Activated T-helper 9 cell treated with anti-CD3 and anti-CD28 coated beads, Interleukin-2, amount 50 U/mL, for 16 hours (primary cell): ENCODE data around the gene ZBTB21.

Experiments used
- DNase-seq: peaks from one replicate; pipeline ENCODE4 v3.0.0-alpha.2; 2020; ENCODE audit warnings: low read depth

ZBTB21 gene

DNA sequence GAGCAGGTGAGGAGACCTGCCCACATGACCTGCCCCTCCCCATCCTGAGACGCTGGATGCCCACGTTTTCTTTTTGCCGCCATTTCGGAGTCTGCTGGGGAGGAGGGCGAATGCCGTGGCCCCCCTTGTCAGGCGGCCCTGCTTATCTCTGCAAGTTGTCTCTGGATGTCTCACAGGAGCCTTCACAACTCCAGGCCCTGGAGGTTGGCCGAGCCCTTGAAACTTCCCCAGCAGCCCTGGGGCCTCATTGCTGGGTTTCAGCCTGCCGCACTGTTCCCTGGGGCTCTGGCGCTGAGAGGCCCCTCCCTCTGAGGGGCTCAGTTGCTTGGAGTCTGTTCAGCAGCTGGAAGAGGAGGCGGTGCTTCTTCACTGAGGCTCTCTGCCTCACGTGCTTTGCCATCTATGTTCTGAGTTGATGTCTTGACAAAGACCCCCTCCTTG is 29.8 kb upstream of the ZBTB21 start:
- no peak for DNase-seq

DNA sequence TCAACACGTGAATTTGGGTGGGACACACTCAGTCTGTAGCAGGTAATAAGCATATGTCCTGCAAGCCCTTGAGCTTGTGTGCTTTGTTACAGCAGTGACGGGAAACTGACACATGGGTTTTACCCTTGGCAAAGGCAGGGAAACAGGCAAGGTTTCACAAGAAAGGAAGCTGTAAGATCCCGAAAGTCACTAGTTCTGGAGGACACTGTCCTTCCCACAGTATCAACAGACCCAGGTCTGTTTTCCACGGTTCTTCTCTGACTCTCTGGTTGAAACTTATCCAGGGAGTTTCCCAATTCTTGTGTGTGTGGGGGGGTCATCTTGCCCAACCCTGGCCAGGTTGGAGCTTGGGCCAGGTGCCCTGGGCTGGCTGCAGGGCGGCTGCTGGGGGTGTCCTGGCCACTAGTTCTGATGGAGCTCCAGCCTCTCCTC is 29.3 kb upstream of the ZBTB21 start:
- no peak for DNase-seq

GRCh38 chr21:42038826-42039425 is 28.8 kb upstream of the ZBTB21 start:
- no peak for DNase-seq

GRCh38 chr21:42038393-42038792 is 28.2 kb upstream of the ZBTB21 start:
- DNase-seq, result no peak

DNA sequence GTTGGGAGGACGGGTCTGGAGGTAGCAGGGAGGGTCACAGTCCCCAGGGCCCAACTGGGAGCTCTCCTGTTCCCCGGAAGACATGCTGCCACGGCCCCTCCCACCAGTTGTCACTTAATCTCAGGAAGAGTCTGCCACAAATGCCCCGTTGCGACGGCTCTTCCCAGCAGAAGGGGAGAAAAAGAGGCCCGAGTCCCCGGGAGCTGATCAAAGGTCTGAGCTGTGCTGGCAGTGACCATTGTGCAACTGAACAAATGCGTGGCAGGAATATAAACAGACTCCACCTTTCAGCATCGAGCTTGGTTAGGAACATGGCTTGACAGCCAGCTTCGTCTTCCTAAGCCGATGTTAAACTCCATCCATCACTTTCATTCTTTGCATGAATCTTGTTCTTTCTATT is 27.8 kb upstream of the ZBTB21 start:
- no peak for DNase-seq

- DNase-seq, result no peak
Measured at GRCh38 chr21:42037516-42037915, 27.4 kb upstream of the ZBTB21 start.

GRCh38 chr21:42036313-42036712 is 26.2 kb upstream of the ZBTB21 start:
- no peak for DNase-seq

DNA sequence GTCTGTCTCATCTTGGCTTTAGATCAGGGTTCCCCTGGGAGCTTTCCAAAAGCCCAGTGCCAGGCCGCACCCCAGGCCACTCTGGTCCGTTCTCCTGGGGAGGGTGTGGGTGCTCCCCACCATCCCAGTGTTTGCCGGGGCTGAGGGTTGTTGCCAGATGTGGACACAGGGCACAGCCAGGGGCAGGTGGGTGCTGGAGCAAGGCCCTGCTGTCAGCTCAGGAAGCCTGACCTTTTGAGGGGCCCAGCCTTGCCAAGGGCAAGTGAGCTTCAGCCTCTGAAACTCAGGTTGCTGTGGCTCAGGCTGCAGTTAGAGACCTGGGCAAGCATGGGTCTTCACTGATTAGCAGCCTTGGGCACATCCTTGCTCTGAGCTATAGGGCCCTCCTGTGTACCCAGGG is 22.8 kb upstream of the ZBTB21 start:
- DNase-seq, result no peak

DNA sequence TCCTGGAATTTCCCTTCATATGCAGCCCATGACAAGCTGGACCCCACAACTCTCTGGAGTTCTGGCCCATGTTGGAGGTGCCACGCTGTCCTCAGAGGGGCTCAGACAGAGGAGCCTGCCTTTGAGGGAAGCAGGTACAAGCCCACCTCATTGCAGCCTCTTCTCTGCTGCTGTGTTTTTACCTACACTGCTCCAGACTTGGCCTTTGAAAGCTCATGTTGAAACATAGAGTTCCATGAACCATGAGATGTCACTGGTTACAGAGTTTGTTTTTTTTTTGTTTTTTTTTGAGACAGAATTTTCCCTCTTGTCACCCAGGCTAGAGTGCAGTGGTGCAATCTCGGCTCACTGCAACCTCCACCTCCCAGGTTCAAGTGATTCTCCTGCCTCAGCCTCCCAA is 22.1 kb upstream of the ZBTB21 start:
- no peak for DNase-seq

DNA sequence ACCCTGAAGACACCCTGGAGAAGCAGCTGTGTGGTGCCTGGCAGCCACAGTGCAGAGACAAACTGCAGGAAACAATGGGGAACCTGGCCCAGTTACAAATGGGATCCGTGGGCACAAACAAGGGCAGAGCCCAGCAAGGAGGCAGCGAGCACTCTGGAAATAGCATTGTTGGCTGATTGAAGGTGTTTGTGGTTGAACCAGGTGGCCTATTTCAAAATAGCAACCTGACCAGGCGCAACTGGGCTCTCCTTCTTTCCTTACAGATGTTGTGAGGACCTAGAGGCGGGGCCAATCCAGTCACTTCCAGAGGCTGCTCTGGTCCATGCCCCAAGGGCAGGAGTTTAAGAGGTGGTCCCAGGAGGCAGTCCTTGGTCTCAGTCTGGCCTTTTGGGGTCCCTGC is 21.7 kb upstream of the ZBTB21 start:
- no peak for DNase-seq

DNA sequence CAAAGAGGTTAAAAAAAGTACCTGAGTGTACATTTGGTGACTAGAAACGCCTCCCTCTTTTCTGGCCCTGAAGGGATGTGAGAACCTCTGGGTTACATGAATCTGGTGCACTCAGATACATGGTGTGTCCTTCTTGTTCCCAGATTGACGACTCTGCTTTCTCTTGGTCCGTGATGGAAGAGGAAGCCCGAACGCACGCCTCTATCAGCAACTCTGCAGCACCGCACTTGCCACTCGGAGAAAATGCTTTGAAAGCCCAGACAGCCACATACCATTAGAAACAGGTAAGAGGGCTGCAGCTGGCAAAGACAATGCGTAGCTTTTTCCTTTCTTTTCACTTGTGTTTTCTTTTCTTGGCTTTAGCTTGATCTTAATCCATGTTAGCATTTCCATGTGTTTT is 21.1 kb upstream of the ZBTB21 start:
- no peak for DNase-seq

DNA sequence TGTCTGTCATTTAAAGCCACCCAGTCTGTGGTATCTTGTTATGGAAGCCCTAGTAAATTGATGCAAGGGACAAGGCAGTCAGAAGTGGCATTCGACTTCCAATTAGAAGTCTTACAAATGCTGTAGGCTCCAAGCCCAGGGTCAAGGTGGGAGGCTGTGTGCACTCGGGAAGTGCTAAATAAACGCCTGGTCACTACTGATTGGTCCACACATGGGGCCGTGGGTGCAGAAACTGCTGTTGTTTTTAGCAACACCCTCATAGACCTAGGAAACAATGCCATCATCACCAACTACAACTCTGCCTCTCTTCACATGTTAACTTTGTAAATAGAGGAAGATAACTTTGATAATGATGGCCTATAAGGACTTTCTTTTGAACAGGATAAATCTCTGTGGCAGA is 20.2 kb upstream of the ZBTB21 start:
- no peak for DNase-seq

DNA sequence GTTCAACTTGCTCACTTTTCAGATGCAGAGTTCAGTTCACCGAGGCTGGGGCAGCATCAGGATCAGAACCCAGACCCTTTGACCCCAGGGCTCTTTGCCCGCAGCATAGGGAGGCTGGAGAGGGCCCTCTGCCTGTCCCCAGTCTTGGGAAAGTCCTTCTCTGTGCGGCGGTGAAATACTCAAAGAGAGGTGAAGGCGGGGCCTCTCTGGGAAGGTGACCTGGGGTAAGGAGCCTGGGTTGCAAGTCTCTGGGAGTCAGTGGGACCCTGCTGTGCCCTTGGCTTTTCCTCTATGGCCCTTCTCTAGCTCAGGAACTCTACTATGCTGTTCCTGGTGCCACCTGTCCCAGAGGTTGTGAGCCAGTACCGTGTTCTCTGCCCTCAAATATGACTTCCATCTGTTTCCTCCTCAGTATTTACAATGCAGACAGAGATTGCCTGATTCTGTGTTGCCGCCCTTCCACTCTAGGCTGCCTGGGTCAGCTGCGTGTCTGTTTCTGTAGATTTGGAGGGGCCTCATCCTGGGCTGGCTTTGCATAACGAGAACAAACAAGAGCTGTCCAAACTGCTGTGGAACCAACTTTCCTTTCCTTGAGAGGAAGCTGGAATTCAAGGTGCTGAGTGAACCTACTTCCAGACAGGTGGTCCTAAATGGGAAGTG is 18.7 kb upstream of the ZBTB21 start:
- no peak for DNase-seq

GRCh38 chr21:42027822-42028765 is 17.9 kb upstream of the ZBTB21 start:
- no peak for DNase-seq

DNA sequence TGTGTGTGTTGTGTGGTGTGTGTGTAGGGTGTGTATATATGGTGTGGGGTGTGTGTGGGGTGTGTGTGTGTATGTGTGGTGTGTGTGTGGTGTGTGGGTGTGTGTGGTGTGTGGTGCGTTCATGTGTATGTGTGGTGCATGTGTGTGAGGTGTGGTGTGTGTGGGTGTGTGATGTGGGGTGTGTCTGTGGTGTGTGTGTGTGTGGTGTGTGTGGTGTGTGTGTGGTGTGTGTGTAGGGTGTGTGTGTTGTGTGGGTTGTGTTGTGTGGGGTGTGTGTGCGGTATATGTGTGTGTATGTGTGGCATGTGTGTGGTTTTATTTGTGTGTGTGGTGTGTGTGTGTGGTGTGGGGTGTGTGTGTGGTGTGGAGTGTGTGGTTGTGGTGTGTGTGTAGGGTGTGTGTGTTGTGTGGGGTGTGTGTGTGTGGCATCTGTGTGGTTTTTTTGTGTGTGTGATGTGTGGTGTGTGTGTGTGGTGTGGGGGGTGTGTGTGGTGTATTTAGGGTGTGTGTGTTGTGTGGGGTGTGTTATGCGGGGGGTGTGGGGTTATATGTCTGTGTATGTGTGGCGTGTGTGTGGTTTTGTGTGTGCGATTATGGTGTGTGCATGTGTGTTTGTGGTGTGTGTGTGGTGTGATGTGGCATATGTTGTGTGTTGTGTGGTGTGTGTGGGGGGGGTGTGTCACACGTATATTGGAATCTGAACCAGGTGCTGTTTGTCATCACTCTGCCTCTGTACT is 17.1 kb upstream of the ZBTB21 start:
- DNase-seq, result no peak

GRCh38 chr21:42026082-42026435 is 15.9 kb upstream of the ZBTB21 start:
- DNase-seq, result no peak

DNA sequence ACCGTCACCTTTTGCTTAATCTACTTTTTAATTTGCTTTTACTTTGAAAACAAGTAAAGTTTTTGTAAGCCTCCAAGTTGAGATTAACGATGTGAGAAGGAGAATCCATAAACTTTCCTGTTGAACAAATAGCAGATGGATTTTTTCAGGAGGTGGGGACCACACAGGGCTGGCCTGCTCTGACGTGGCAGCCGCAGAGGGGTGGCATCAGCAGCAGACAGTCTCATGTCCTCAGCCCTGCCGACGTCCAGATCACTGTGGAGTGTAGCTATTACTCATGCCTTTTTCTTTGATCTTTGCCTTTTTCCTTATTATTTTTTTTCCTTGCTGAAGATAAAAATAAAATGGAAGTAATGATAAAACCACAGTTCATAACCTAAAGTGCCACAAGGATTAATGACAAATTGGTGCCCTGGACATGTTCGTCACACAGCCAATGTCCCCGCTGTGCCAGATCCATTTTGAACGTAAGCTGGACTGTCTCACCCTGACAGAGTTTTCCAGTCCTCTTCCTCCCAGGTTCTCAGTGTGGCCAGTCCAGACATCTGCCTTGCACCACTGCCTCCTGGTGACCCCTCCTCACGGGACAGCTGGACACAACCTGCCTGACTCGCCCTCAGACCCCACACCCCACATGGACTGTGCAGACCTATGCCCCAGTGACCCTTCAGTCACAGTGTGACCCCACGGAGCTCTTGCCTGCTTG is 15.4 kb upstream of the ZBTB21 start:
- DNase-seq, result no peak

DNA sequence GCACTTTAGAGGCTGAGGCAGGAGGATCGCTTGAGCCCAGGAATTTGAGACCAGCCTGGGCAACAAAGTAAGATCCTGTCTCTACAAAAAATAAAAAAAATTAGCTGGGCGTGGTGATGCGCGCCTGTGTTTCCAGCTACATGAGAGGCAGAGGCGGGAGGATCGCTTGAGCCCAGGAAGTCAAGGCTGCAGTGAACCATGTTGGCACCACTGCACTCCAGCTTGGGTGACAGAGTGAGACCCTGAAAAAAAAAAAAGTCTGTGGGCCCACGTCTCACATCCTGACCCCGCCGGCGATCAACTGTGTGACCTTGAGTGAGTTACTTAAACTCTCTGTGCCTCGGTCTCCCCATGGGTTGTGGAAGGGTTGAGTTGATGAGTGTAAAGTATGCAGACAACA is 12.7 kb upstream of the ZBTB21 start:
- no peak for DNase-seq

- DNase-seq, result no peak
Measured at GRCh38 chr21:42022091-42022430, 11.9 kb upstream of the ZBTB21 start.

DNA sequence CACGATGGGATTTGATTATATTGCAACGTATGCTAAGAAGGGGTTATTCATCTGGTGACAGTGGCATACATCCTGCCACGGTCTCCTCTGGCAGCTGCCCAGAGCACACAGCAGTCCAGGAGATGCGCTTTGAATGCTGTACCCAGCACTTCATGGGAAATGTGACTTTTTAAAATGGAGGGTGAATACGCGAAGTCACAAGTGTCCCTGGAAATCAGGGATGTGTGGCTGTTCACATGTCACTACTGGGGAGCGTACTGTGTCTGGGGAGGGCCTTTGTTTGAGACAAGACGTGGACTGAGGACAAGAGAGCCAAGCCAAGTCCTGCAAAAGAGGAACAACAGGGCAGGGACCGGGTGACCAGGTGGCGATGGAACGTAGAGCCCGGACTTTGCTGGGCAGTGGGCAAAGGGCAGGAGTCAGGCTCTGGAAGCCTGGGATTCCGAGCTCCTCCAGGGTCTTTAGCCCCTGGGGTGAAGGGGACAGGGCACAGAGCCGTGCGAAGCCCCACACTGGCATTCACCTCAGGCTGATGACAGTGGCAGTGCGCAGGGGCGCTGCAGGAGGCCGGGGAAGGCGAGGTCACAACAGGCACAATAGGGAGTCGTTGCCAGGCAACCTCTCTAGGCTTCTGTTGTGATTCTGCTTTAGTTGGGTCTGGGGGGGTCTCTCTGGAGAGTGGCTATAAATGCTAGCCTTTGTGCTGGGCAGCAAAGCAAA is 11.4 kb upstream of the ZBTB21 start:
- DNase-seq, result no peak

DNA sequence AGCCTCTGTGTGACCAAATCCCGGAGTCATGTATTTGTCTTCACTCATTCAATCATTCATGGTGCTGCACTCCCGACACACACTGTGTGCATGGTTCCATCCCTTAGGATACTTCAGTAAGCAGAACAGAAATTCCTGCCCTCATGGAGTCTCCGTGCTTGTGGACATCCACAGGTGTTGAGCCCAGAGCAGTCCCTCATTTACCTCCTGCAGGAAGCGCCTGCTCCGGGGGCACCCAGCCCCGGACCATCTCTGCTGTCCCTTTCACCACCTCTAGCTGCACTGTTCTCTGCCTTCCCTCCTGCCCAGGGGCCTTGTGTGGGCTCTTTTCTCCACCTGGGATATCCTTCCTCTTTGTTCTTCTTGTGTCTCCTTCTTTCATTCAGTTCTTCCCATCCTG is 9.5 kb upstream of the ZBTB21 start:
- no peak for DNase-seq
